Tibial nerve (tissue), 4 donors: ENCODE data around the gene NPHP4. TPM values are rescaled to one million over a fixed set of nuclear protein-coding genes. Genes with fewer than 3 reads are reported as not detected.
"Not testable (repeated sequence)": the region's sequence is repeated elsewhere in the genome, so short reads cannot be mapped to it uniquely, and the experiment has no call there.

Source experiments
- DNase-seq, 2 donors: peaks; one replicate each; pipeline ENCODE4 v3.0.0-alpha.2; 2019; ENCODE audit warnings: low spot score in 2 of 2
- H3K27ac ChIP-seq, 4 donors: fragments of 200-600 bp; sonication (generic) in 3 of 4; one replicate each; pipeline ENCODE4 v1.5.1; 2017 to 2019; ENCODE audit warnings: mild to moderate bottlenecking in 1 of 4
- H3K27me3 ChIP-seq, 2 donors: fragments of 200-600 bp; sonication (generic) in 1 of 2; one replicate each; pipeline versions ENCODE4 v1.5.1 to v1.6.0; 2017 to 2019
- H3K36me3 ChIP-seq, 3 donors: fragments of 200-600 bp; sonication (generic); one replicate each; pipeline ENCODE4 v1.5.1; 2018 to 2019
- H3K4me1 ChIP-seq, 4 donors: fragments of 200-600 bp; sonication (generic) in 3 of 4; one replicate each; pipeline ENCODE4 v1.5.1; 2017 to 2019
- H3K4me3 ChIP-seq, 4 donors: fragments of 200-600 bp; sonication (generic) in 3 of 4; one replicate each; pipeline ENCODE4 v1.5.1; 2017 to 2019; ENCODE audit warnings: mild to moderate bottlenecking in 1 of 4, moderate library complexity in 1 of 4
- H3K9me3 ChIP-seq, 4 donors: fragments of 200-600 bp; sonication (generic) in 3 of 4; one replicate each; pipeline ENCODE4 v1.5.1; 2017 to 2019
- CTCF ChIP-seq, 5 experiments: fragments of 200-600 bp in 3 of 5; fragments of 450-650 bp in 2 of 5; sonication (generic) in 3 of 5; IDR thresholded peaks; one replicate each; pipeline ENCODE4 v1.5.1; 2016 to 2019; ENCODE audit warnings: antibody characterized with exemption in 5 of 5, mild to moderate bottlenecking in 3 of 5, moderate library complexity in 2 of 5
- EP300 ChIP-seq, 2 donors: sonication (generic); formaldehyde crosslinking; IDR thresholded peaks; one replicate each; pipeline ENCODE4 v1.6.1; 2017; ENCODE audit warnings: antibody characterized with exemption in 2 of 2, mild to moderate bottlenecking in 1 of 2
- POLR2A ChIP-seq, 2 donors: fragments of 450-650 bp; IDR thresholded peaks; one replicate each; pipeline ENCODE4 v1.6.1; 2017; ENCODE audit warnings: antibody characterized with exemption in 2 of 2, mild to moderate bottlenecking in 2 of 2, moderate library complexity in 2 of 2
- WGBS, 2 donors: methylation state at CpG; one replicate each; pipeline ENCODE4 v1.1.5; 2018; 5-methylcytosine and 5-hydroxymethylcytosine counted together
- total RNA-seq, 4 donors: library from RNA; depleted of rRNA; stranded (reverse); fragments of >200 nt; gene quantifications; one replicate each; pipeline ENCODE4 v1.1.0, GENCODE V29; 2016

Gene NPHP4
- total RNA-seq, 4 donors from 2014 or later: 14.7 to 34.5 (median 28.0) TPM

- H3K4me3 ChIP-seq: no peak overlapping the region
- H3K36me3 ChIP-seq: peaks cover 0 to 26% (median 0%) of the 10 kb centered on the region in 3 donors
- whole genome bisulfite sequencing, 2 donors: 43 to 51% methylated on average over 7 of the region's 7 CpGs
- DNase-seq: no peak
- peaks cover 0 to 50% (median 9%) of the 10 kb centered on the region in 4 donors for H3K4me1 ChIP-seq
- H3K27ac ChIP-seq: peak overlapping the region in 1 of 4 donors; percentile 66
- no peaks in the 10 kb centered on the region for H3K27me3 ChIP-seq
- no peaks in the 10 kb centered on the region for H3K9me3 ChIP-seq
- TF ChIP-seq EP300 (IDR thresholded peaks at IDR 0.05) (no peak), POLR2A (IDR thresholded peaks at IDR 0.05) (no peak), CTCF (IDR thresholded peaks at IDR 0.05) (no peak)
Observed at GRCh38 chr1:5933676-5934057, 58.6 kb downstream of the NPHP4 start.

GRCh38 chr1:5933050-5933449 lies 59.2 kb downstream of the NPHP4 start:
- 93 to 97% methylated on average over 6 of the region's 6 CpGs for WGBS, 2 donors

DNA sequence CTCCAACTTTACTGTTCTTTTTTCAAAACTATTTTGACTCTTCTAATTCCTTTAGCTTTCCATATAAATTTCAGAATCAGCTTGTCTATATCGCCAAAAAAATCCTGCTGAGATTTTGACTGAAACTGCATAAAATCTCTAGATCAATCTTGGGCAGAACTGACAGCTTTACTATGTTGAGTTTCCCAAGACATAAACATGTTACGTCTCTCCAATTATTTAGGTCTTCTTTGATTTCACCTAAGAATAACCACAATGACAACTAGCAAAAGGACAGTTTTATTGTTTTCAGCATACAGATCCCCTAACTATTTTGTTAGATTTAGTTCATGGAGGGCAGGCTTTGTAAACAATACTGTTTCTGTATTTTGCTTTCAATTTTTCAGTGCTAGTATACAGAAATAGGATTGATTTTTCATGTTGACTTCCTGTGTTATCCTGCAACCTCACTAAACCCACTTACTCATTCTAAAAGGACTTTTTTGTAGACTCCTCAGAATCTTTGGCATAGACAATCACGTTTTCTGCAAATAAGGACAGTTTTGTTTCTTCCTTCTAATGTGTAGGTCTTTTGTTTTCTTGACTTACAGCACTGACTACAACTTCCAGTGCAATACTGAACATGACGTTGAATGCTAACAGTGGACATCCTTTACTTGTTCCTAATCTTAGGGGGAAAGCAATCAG lies 63.4 kb downstream of the NPHP4 start:
- no peak for DNase-seq
- TF ChIP-seq POLR2A (IDR thresholded peaks at IDR 0.05): no peak
- TF ChIP-seq EP300 (IDR thresholded peaks at IDR 0.05): peak in 1 of 2 donors; percentile 26
- Histone ChIP-seq H3K27ac (peak overlapping the region in 3 of 4 donors; percentile 51 to 82 (median 73)), H3K4me3 (no peak overlapping the region), H3K36me3 (peaks cover 0 to 31% (median 0%) of the 10 kb centered on the region in 3 donors), H3K4me1 (peaks cover 0 to 28% (median 0%) of the 10 kb centered on the region in 4 donors), H3K27me3 (no peaks in the 10 kb centered on the region), H3K9me3 (no peaks in the 10 kb centered on the region)
- WGBS, 2 donors: 51 to 55% methylated on average over 4 of the region's 4 CpGs

More at GRCh38 chr1:5933050-5933449, 59.2 kb downstream of the NPHP4 start:
- Histone ChIP-seq H3K27me3 (no peaks in the 10 kb centered on the region), H3K9me3 (no peaks in the 10 kb centered on the region), H3K36me3 (peaks cover 0 to 26% (median 0%) of the 10 kb centered on the region in 3 donors), H3K4me3 (no peak overlapping the region), H3K4me1 (peaks cover 0 to 50% (median 9%) of the 10 kb centered on the region in 4 donors), H3K27ac (peak overlapping the region in 1 of 4 donors; percentile 66)
- no peak for TF ChIP-seq POLR2A (IDR thresholded peaks at IDR 0.05)
- TF ChIP-seq CTCF (IDR thresholded peaks at IDR 0.05): no peak
- no peak for TF ChIP-seq EP300 (IDR thresholded peaks at IDR 0.05)
- no peak for DNase-seq

- H3K4me1 ChIP-seq: peaks cover 0 to 18% (median 0%) of the 10 kb centered on the region in 4 donors
- peak overlapping the region in 2 of 4 donors; percentile 73 to 82 for H3K27ac ChIP-seq
- H3K27me3 ChIP-seq: no peaks in the 10 kb centered on the region
- WGBS, 2 donors: 83 to 85% methylated on average over 19 of the region's 19 CpGs
- DNase-seq: no peak
- H3K36me3 ChIP-seq: peaks cover 0 to 27% (median 0%) of the 10 kb centered on the region in 3 donors
- TF ChIP-seq CTCF (IDR thresholded peaks at IDR 0.05): no peak
- H3K4me3 ChIP-seq: no peak overlapping the region
- H3K9me3 ChIP-seq: no peaks in the 10 kb centered on the region
Observed at GRCh38 chr1:5927506-5928370, 64.5 kb downstream of the NPHP4 start.

DNA sequence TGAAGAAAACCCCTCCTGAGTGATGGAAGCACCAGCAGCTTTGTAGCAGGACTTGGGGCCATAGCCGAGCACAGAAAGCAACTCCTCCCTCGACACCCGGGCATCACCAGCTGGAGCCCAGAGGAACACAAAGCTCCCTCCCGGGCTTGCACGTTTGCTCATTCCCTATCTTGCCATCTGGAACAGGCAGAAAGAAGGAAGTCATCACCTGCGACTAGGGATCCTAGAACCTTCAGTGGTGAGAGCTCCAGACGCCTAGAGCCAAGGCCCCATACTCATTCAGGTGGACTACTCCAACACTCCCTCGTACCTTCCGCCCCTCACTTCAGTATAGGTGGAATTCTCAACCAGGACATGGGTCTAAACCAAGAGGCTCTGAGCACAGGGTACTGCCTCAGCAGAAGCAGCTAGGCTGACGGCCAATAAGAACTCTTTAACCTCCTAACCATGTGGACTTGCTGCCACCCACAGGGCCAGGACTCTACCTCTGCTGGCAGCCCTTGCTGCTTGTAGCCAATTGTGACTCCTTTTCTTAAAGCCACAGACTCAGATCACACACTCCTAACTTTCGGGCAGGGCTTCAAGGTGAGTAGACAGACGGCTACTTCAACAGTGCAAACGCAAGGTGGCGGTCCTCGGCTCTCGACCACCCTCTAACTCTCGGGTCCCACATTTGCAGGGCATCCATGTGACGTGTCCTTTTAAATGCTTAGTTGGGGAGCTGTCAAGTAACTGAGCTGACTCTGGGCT lies 65.4 kb downstream of the NPHP4 start:
- Histone ChIP-seq H3K9me3 (no peaks in the 10 kb centered on the region), H3K4me3 (no peak overlapping the region), H3K27me3 (no peaks in the 10 kb centered on the region), H3K4me1 (peaks cover 0 to 18% (median 0%) of the 10 kb centered on the region in 4 donors), H3K27ac (peak overlapping the region in 1 of 4 donors; percentile 73), H3K36me3 (peaks cover 0 to 19% (median 0%) of the 10 kb centered on the region in 3 donors)
- no peak for DNase-seq
- 94 to 95% methylated on average over 18 of the region's 18 CpGs for WGBS, 2 donors
- TF ChIP-seq POLR2A (IDR thresholded peaks at IDR 0.05) (no peak), EP300 (IDR thresholded peaks at IDR 0.05) (no peak), CTCF (IDR thresholded peaks at IDR 0.05) (no peak)

DNA sequence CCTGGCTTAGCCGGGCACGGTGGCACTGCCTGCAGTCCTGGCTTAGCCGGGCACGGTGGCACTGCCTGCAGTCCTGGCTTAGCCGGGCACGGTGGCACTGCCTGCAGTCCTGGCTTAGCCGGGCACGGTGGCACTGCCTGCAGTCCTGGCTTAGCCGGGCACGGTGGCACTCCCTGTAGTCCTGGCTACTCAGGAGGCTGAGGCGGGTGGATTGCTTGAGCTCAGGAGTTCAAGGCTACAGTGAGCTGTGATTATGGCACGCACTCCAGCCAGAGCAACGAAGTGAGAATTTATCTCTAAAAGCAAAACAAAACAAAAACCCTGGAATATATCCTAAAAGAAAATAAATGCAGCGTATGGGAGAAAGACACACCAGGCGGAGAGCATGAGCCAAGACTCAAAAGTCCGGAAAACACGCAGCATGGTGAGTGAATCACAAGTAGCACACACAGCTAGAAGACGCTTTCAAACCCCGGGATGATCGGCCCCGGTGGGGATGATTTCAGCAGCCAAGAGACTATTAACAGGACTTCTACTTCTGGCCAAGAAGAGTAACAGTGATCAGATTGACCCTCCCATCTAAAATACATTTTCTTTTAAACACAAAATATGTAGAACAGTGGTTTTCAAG lies 69.4 kb downstream of the NPHP4 start:
- H3K9me3 ChIP-seq, H3K27me3 ChIP-seq, H3K4me3 ChIP-seq, DNase-seq, H3K27ac ChIP-seq, H3K4me1 ChIP-seq: not testable (repeated sequence)
- H3K36me3 ChIP-seq: peaks cover 0 to 20% (median 0%) of the 10 kb centered on the region in 3 donors
- 79 to 89% methylated on average over 19 to 20 of the region's 21 CpGs for WGBS, 2 donors
